Breast epithelium (tissue), 3 donors: ENCODE results near the gene PTPRN2.

Experiments used
- CTCF ChIP-seq, 3 donors: fragments of 450-650 bp; IDR thresholded peaks; one replicate each; pipeline ENCODE4 v1.5.1; 2016 to 2017; ENCODE audit warnings: antibody characterized with exemption in 3 of 3, mild to moderate bottlenecking in 3 of 3, moderate library complexity in 3 of 3
- POLR2A ChIP-seq: fragments of 450-650 bp; IDR thresholded peaks from one replicate; pipeline ENCODE4 v1.6.1; 2016; ENCODE audit warnings: antibody characterized with exemption, mild to moderate bottlenecking, moderate library complexity
- POLR2AphosphoS5 ChIP-seq, 3 donors: sonication (generic); formaldehyde crosslinking; IDR thresholded peaks; one replicate each; pipeline ENCODE4 v1.6.1; 2017; ENCODE audit warnings: antibody characterized with exemption in 3 of 3

- TF ChIP-seq CTCF (IDR thresholded peaks at IDR 0.05) (no peak), POLR2AphosphoS5 (IDR thresholded peaks at IDR 0.05) (no peak), POLR2A (no peak)
These were observed 539.1 kb downstream of the PTPRN2 start for GRCh38 chr7:158048569-158048968.
